ENCODE data around the gene C6orf58.

The C6orf58 gene

GRCh38 chr6:127576874-127577273, at the start of gene C6orf58:
C6orf58 (plus strand) TSS chr6:127577174; CDS start chr6:127577186, 12 bp downstream.
- H3K9ac ChIP-seq = no peak within 1 kb of the TSS
- no peak within 1 kb of the TSS for H3K4me2 ChIP-seq
- no peaks in the 10 kb centered on the region for H3K36me3 ChIP-seq (ENCODE audit: insufficient read depth)
- H4K20me1 ChIP-seq (ENCODE audit: insufficient read depth) = no peaks in the 10 kb centered on the region
- no peak for TF ChIP-seq CTCF (conservative IDR thresholded peaks at IDR 0.05; ENCODE audit: low read depth, low read length)
- no peak within 1 kb of the TSS for H3K4me3 ChIP-seq (IDR thresholded peaks at IDR 0.05; ENCODE audit: insufficient read depth, low read depth, low read length)
- H3K27me3 ChIP-seq (ENCODE audit: insufficient read depth, low read depth) = no peaks in the 10 kb centered on the region
- H3K27ac ChIP-seq = no peak within 1 kb of the TSS
- H3K79me2 ChIP-seq (ENCODE audit: insufficient read depth, low read depth) = no peaks in the 10 kb centered on the region
- H2AFZ ChIP-seq (ENCODE audit: low read depth) = no peak within 1 kb of the TSS
- H3K4me1 ChIP-seq (ENCODE audit: low read depth, poor library complexity, severe bottlenecking) = no peaks in the 10 kb centered on the region

- no peaks in the 10 kb centered on the region for H3K79me2 ChIP-seq (ENCODE audit: insufficient read depth, low read depth)
- no peak overlapping the region for H2AFZ ChIP-seq (ENCODE audit: low read depth)
- H3K9ac ChIP-seq = no peak overlapping the region
- no peaks in the 10 kb centered on the region for H3K4me1 ChIP-seq (ENCODE audit: low read depth, poor library complexity, severe bottlenecking)
- TF ChIP-seq CTCF (conservative IDR thresholded peaks at IDR 0.05; ENCODE audit: low read depth, low read length) = no peak
- H3K27ac ChIP-seq = no peak overlapping the region
- H3K4me2 ChIP-seq = no peak overlapping the region
- no peaks in the 10 kb centered on the region for H3K36me3 ChIP-seq (ENCODE audit: insufficient read depth)
- no peaks in the 10 kb centered on the region for H4K20me1 ChIP-seq (ENCODE audit: insufficient read depth)
- no peak overlapping the region for H3K4me3 ChIP-seq (IDR thresholded peaks at IDR 0.05; ENCODE audit: insufficient read depth, low read depth, low read length)
- H3K27me3 ChIP-seq (ENCODE audit: insufficient read depth, low read depth) = no peaks in the 10 kb centered on the region
Observed at GRCh38 chr6:127533011-127533410, 44.0 kb upstream of the C6orf58 start.

GRCh38 chr6:127533736-127534135, 43.2 kb upstream of the C6orf58 start:
- H3K27me3 ChIP-seq (ENCODE audit: insufficient read depth, low read depth) = no peaks in the 10 kb centered on the region
- no peak overlapping the region for H3K4me2 ChIP-seq
- no peak overlapping the region for H3K27ac ChIP-seq
- H3K4me3 ChIP-seq (IDR thresholded peaks at IDR 0.05; ENCODE audit: insufficient read depth, low read depth, low read length) = no peak overlapping the region
- H3K9ac ChIP-seq = no peak overlapping the region
- no peak overlapping the region for H2AFZ ChIP-seq (ENCODE audit: low read depth)
- no peaks in the 10 kb centered on the region for H3K4me1 ChIP-seq (ENCODE audit: low read depth, poor library complexity, severe bottlenecking)
- no peaks in the 10 kb centered on the region for H4K20me1 ChIP-seq (ENCODE audit: insufficient read depth)
- no peaks in the 10 kb centered on the region for H3K36me3 ChIP-seq (ENCODE audit: insufficient read depth)
- TF ChIP-seq CTCF (conservative IDR thresholded peaks at IDR 0.05; ENCODE audit: low read depth, low read length) = no peak
- no peaks in the 10 kb centered on the region for H3K79me2 ChIP-seq (ENCODE audit: insufficient read depth, low read depth)

GRCh38 chr6:127538750-127539264, 38.2 kb upstream of the C6orf58 start:
- Histone ChIP-seq H3K4me1 (ENCODE audit: low read depth, poor library complexity, severe bottlenecking) (no peaks in the 10 kb centered on the region), H3K27me3 (ENCODE audit: insufficient read depth, low read depth) (no peaks in the 10 kb centered on the region), H3K9ac (no peak overlapping the region), H2AFZ (ENCODE audit: low read depth) (no peak overlapping the region), H3K27ac (no peak overlapping the region), H3K79me2 (ENCODE audit: insufficient read depth, low read depth) (no peaks in the 10 kb centered on the region), H3K36me3 (ENCODE audit: insufficient read depth) (no peaks in the 10 kb centered on the region), H3K4me3 (IDR thresholded peaks at IDR 0.05; ENCODE audit: insufficient read depth, low read depth, low read length) (no peak overlapping the region), H3K4me2 (no peak overlapping the region), H4K20me1 (ENCODE audit: insufficient read depth) (no peaks in the 10 kb centered on the region)
- TF ChIP-seq CTCF (conservative IDR thresholded peaks at IDR 0.05; ENCODE audit: low read depth, low read length) = no peak

All from KMS-11 (cell line).